NCI-H2107 (cell line): ENCODE results near the gene NDUFAF4.

Experiments used
- DNase-seq: peaks from one replicate; lab custom pipeline; 2025; lab: John Stamatoyannopoulos, UW

Gene NDUFAF4

GRCh38 chr6:96897396-96898240, at the start of gene NDUFAF4:
Gene NDUFAF4 (minus strand): TSS chr6:96897891. CDS start chr6:96897801, 90 bp downstream.
- DNase-seq = peak; percentile 93

- no peak for DNase-seq
Observed at GRCh38 chr6:96947055-96947454, 49.4 kb upstream of the NDUFAF4 start.

DNA sequence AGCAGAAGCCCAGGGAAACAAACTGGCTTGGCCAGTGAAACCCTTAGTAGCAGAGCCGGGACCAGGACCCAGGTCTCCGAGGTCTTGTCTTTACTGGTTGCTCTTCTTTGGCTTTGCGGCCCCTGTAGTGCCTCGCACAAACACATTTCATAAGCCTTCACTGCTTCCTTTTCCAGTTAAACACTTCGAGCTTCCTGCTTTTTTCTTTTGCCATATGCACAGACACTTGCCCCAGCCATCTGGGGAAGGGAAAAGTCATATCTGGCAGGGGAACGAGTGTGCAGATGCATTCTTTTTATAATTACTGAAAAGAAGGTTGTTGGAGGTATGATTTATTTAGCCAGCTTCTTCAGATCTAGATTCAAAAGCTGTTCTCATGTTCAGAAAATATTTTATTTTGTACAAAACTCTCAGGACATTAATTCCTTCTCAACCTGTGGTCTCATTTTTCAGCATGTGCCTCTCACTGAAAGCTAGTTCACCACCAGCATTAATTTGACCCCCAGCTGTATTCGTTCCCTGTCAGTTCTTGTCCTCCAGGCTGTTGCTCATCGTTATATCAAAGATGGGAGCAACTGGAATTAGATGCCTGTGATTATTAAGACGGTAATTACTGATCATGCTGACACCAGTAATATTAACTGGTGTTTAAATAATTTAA, 46.0 kb upstream of the NDUFAF4 start:
- DNase-seq = no peak

GRCh38 chr6:96942676-96943075, 45.0 kb upstream of the NDUFAF4 start:
- DNase-seq = no peak

DNA sequence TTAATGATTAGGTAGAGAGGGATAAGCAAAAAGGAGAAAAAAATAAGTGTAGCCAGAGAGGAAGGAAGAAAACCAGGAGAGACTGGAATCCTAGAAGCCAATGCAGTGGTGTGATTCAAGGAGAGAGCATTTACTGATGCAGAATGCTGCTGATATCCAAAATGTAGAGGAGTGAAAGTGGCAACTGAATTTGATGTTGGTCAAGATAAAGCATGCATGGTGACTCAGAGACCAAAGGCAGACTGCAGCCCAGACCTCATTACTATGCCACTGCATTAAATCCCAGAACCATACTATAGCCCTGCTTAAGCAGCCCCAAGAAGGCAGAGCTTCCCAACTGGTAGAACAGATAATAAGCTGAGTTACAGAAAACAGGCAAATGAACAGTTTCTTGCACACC, 42.6 kb upstream of the NDUFAF4 start:
- no peak for DNase-seq

- no peak for DNase-seq
Observed at GRCh38 chr6:96939007-96939805, 41.5 kb upstream of the NDUFAF4 start.

DNA sequence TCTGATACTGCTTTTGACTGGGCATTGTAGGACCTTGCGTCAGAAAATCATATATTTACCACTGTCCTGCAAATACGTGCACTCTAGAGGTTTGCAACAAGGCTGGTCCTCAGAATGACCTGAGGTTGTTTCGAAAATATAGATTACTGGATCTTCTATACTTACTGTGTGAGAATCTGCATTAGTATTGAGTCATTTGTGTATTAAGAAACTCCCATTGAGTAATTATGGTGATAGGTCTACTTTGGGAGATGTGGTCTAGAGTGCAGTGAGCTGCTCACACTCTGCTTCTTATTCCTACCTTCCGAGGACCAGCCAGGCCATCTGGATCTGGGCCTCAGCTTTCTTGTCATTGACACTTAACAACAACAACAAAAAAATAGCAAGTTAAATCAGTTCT, 36.4 kb upstream of the NDUFAF4 start:
- no peak for DNase-seq

- DNase-seq = no peak
Observed at GRCh38 chr6:96931198-96931597, 33.5 kb upstream of the NDUFAF4 start.

DNA sequence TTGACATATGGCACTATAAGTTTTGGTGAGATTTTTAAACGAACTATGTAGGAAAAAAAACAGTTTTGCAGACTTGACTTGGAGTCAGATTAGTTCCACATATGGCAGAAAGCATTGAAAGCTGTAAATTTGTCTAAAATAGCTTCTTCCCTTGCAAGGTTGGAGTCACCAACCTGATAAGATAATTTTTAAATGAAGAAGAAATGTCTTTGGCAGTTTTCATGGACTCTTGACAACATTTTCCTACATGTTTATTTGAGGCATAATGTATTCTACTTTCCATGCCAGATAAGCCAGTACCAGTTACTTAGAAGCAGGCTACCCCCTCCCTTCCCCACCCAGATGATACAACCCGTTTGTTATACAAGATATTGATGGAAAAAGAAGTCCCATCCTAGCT, 32.0 kb upstream of the NDUFAF4 start:
- DNase-seq = no peak

DNA sequence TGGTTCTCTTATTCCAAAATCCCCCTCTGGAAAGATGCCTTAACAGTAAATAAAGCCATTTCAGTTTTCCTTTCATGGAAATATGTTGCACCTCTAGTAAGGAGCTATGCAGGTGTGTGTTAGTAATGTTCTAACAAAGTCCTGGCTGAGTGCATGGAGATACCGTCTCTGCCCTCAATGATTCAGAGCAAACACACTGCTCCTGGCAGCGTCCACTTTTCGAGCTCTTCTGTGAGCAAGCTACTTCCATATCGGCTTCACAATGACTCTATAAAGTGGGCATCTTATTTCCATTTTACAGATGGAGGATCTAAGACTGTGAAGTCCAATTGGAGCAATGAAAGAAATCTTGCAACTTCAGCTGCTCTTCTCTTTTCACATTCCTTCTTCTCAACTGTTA, 30.0 kb upstream of the NDUFAF4 start:
- DNase-seq = no peak

GRCh38 chr6:96926425-96926824, 28.7 kb upstream of the NDUFAF4 start:
- DNase-seq = no peak

DNA sequence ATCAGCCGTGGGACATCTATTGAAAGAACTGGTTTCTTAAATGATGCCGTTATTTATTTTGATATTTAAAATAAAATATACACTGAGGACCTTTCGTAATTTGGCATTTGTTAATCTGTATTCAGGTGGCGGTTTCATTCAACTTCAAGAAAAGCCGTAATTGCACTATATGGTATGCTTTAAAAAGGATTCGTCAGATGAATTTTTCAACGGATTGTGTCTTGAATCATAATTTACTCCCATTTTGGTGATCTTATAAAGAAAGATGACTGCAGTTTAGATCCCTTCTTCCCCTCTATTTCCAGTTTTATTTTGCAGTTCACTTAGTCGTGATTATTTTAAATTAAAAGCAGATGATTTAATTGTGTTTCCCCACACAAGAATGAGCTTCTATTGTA, 27.6 kb upstream of the NDUFAF4 start:
- no peak for DNase-seq

GRCh38 chr6:96923871-96924493, 26.3 kb upstream of the NDUFAF4 start:
- peak; percentile 24 for DNase-seq

- DNase-seq = no peak
Observed at GRCh38 chr6:96923400-96923799, 25.7 kb upstream of the NDUFAF4 start.

- DNase-seq = no peak
Observed at GRCh38 chr6:96917098-96917497, 19.4 kb upstream of the NDUFAF4 start.

GRCh38 chr6:96913621-96914020, 15.9 kb upstream of the NDUFAF4 start:
- DNase-seq = no peak

GRCh38 chr6:96911751-96912150, 14.1 kb upstream of the NDUFAF4 start:
- DNase-seq = no peak

DNA sequence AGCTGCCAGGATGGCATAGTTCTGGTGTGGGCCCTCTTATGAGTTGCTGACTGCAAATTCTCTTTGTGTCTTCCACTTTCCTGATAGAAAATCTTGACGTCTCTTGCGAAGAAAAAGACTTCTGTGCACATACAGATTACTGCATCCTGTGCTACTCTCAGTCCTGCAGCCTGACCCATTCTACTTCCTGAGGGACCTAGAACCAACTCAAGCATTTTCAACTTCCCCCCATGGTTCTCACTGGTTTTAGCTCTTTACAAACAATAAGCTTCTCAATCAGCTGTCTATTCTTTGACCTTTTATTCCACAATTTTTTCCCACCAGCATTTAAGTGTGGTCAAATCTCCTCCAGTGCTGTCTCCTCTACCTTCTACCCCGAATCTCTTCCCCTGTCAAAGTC, 13.5 kb upstream of the NDUFAF4 start:
- no peak for DNase-seq

- no peak for DNase-seq
Observed at GRCh38 chr6:96909811-96910210, 12.1 kb upstream of the NDUFAF4 start.

DNA sequence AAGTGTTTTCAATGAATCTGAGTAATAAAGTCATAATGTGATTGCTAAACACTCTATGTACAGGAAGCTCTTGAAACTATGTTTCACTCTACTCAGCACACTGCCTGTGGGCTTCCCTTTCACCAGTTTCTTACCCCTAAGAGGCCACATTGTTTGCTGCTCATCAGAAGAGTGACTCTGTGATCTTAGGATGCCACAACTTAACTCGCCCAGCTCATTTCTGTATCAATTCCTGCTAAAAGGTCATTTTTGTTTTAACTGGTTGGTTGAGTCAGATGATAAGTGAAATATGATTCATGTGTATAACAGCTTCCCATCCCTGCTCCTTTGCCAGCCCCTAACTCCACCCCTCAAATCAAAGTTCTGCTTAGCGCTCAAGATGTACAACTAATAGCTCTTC, 9.8 kb upstream of the NDUFAF4 start:
- DNase-seq = no peak

DNA sequence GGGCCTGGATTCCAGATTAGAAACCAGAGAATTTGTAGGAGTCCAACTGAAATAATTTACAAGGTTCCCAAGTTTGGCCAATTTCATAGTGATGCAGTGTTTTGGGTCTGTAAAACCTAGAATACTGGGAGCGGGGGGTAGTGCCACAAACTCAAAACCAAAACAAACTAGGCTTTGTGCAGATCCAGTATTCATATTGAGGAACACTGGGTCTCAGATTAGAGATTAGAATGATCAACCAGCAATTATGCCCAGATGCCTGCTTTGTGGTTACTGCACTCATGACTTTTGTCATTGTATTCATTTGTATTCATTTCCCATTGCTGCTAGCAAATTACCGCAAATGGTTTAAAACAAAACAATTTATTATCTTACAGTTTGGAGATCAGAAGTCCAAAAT, 3.2 kb upstream of the NDUFAF4 start:
- DNase-seq = no peak

DNA sequence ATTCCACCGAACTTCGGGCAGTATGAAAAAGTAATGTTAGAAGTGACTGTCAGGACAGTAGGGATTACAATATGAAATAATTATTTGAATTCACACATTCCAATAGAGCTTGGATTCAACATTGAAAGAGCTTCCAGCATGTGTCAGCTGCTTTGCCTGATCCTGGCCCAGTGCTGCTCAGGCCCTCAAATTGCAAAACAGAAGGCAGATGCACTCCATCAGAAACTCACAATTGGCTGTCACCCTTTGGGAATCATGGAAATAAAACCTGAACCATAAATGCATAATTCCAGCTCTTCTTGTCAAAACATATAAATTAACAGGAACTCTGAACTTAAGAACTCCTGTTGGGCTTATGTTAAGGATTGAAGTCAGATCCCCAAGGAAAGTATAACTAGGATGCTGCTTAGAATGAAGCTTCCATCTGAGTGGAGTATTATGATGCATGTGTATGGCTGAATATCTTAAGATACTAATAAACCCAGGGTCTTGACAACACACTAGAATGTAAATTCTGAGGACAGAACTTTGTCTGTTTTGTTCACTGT, 1.8 kb upstream of the NDUFAF4 start:
- no peak for DNase-seq
